Urinary bladder (tissue), 2 donors: ENCODE measurements around the gene SERGEF. TPM values are rescaled to one million over a fixed set of nuclear protein-coding genes. Genes with fewer than 3 reads are reported as not detected.

Source experiments
- polyA plus RNA-seq: library from polyadenylated mRNA; stranded (reverse); fragments of 200-250 nt; gene quantifications from one replicate; pipeline ENCODE4 v1.2.3, GENCODE V29; 2013
- total RNA-seq: library from RNA; depleted of rRNA; stranded (reverse); fragments of >200 nt; gene quantifications from one replicate; pipeline ENCODE4 v1.2.3, GENCODE V29; 2014
- donor health status: healthy.

SERGEF gene
- total and polyA plus RNA-seq, 2 donors: 14.1 to 45.3 TPM

Other genes with a start within 250 kb of the SERGEF start
- gene TPH1, start 33.2 kb upstream of the SERGEF start, total RNA-seq: 2.5 TPM
- 0.14 TPM for gene TPH1, start 33.2 kb upstream of the SERGEF start, polyA plus RNA-seq
- 23.1 TPM for gene SAAL1, start 93.0 kb upstream of the SERGEF start, total RNA-seq
- gene SAAL1, start 93.0 kb upstream of the SERGEF start, polyA plus RNA-seq: 8.8 TPM
- gene MRGPRX3, start 119.5 kb upstream of the SERGEF start, total RNA-seq: not detected
- not detected for gene MRGPRX3, start 119.5 kb upstream of the SERGEF start, polyA plus RNA-seq
- gene MRGPRX4, start 159.8 kb upstream of the SERGEF start, total RNA-seq: not detected
- gene MRGPRX4, start 159.8 kb upstream of the SERGEF start, polyA plus RNA-seq: not detected
- gene SAA4, start 223.8 kb upstream of the SERGEF start, total RNA-seq: not detected
- 0.54 TPM for gene SAA4, start 223.8 kb upstream of the SERGEF start, polyA plus RNA-seq
- not detected for gene SAA2, start 235.6 kb upstream of the SERGEF start, total RNA-seq
- 13.7 TPM for gene SAA2, start 235.6 kb upstream of the SERGEF start, polyA plus RNA-seq